Transverse colon (tissue), 4 donors: Measurements from ENCODE around the gene ALDH3B1.

ENCODE experiments used
- EP300 ChIP-seq: sonication (generic); formaldehyde crosslinking; IDR thresholded peaks from one replicate; pipeline ENCODE4 v1.6.1; 2017; ENCODE audit warnings: antibody characterized with exemption, low read depth
- POLR2A ChIP-seq: fragments of 450-650 bp; IDR thresholded peaks from one replicate; pipeline ENCODE4 v1.6.1; 2016; ENCODE audit warnings: antibody characterized with exemption, mild to moderate bottlenecking, moderate library complexity
- POLR2AphosphoS5 ChIP-seq, 3 donors: sonication (generic); formaldehyde crosslinking; IDR thresholded peaks; one replicate each; pipeline ENCODE4 v1.6.1; 2016; ENCODE audit warnings: antibody characterized with exemption in 3 of 3
- TF ChIP-seq, protein P1 (sequence below), 5 experiments: fragments of 200-600 bp in 3 of 5; fragments of 450-650 bp in 2 of 5; sonication (generic) in 3 of 5; IDR thresholded peaks; 1 replicate in 2 of 5; 2 replicates in 3 of 5; pipeline ENCODE4 v1.5.1; 2016 to 2017; ENCODE audit warnings: antibody characterized with exemption in 5 of 5, inconsistent platforms in 3 of 5, mild to moderate bottlenecking in 2 of 5, moderate library complexity in 1 of 5

GRCh38 chr11:68016904-68017817 lies 7.0 kb downstream of the ALDH3B1 start:
- TF ChIP-seq, protein P1, sequence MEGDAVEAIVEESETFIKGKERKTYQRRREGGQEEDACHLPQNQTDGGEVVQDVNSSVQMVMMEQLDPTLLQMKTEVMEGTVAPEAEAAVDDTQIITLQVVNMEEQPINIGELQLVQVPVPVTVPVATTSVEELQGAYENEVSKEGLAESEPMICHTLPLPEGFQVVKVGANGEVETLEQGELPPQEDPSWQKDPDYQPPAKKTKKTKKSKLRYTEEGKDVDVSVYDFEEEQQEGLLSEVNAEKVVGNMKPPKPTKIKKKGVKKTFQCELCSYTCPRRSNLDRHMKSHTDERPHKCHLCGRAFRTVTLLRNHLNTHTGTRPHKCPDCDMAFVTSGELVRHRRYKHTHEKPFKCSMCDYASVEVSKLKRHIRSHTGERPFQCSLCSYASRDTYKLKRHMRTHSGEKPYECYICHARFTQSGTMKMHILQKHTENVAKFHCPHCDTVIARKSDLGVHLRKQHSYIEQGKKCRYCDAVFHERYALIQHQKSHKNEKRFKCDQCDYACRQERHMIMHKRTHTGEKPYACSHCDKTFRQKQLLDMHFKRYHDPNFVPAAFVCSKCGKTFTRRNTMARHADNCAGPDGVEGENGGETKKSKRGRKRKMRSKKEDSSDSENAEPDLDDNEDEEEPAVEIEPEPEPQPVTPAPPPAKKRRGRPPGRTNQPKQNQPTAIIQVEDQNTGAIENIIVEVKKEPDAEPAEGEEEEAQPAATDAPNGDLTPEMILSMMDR (IDR thresholded peaks at IDR 0.05), result no peak
- TF ChIP-seq POLR2A (no peak), POLR2AphosphoS5 (IDR thresholded peaks at IDR 0.05) (no peak), EP300 (no peak)
